ENCODE results near the gene MAP7D1.
A peak's percentile ranks its signal among the peaks of the same experiment; 100 is the strongest.
"Not testable (repeated sequence)": the region's sequence is repeated elsewhere in the genome, so short reads cannot be mapped to it uniquely, and the experiment has no call there.

Gene MAP7D1

GRCh38 chr1:36172017-36172747 lies 16.2 kb downstream of the MAP7D1 start:
- no peak for DNase-seq

GRCh38 chr1:36172983-36173382 lies 17.0 kb downstream of the MAP7D1 start:
- DNase-seq, result no peak

- no peak for DNase-seq
These were observed 18.8 kb downstream of the MAP7D1 start for GRCh38 chr1:36174713-36175112.

GRCh38 chr1:36175137-36176095 lies 19.5 kb downstream of the MAP7D1 start:
- no peak for DNase-seq

- DNase-seq, result no peak
These were observed 20.4 kb downstream of the MAP7D1 start for GRCh38 chr1:36176106-36176949.

- DNase-seq, result no peak
These were observed 21.9 kb downstream of the MAP7D1 start for GRCh38 chr1:36177589-36178431.

GRCh38 chr1:36178471-36179219 lies 22.7 kb downstream of the MAP7D1 start:
- DNase-seq, result no peak

GRCh38 chr1:36179220-36179600 lies 23.2 kb downstream of the MAP7D1 start:
- no peak for DNase-seq

GRCh38 chr1:36182734-36183133 lies 26.8 kb downstream of the MAP7D1 start:
- no peak for DNase-seq

- no peak for DNase-seq
These were observed 27.4 kb downstream of the MAP7D1 start for GRCh38 chr1:36183309-36183856.

- DNase-seq, result peak; percentile 85
These were observed 32.0 kb downstream of the MAP7D1 start for GRCh38 chr1:36187800-36188593.

- DNase-seq, result not testable (repeated sequence)
These were observed 40.8 kb downstream of the MAP7D1 start for GRCh38 chr1:36196805-36197204.

- DNase-seq, result no peak
These were observed 42.7 kb downstream of the MAP7D1 start for GRCh38 chr1:36198641-36199040.

- no peak for DNase-seq
These were observed 44.2 kb downstream of the MAP7D1 start for GRCh38 chr1:36199934-36200741.

GRCh38 chr1:36203027-36203553 lies 47.1 kb downstream of the MAP7D1 start:
- no peak for DNase-seq

- no peak for DNase-seq
These were observed 47.8 kb downstream of the MAP7D1 start for GRCh38 chr1:36203554-36204346.

GRCh38 chr1:36204347-36204909 lies 48.5 kb downstream of the MAP7D1 start:
- DNase-seq, result no peak

Data from CD4-positive, alpha-beta T cell treated with Interleukin-17A for 4 hours (primary cell).